Trophoblast cell (in vitro differentiated cells and primary cell): ENCODE results near the gene CSPG4.
"Not testable (repeated sequence)": the region's sequence is repeated elsewhere in the genome, so short reads cannot be mapped to it uniquely, and the experiment has no call there.

Experiments
- DNase-seq, 2 donors: peaks; one replicate each; pipeline ENCODE4 v3.0.0-alpha.2; 2016
- H2AFZ ChIP-seq: 2 replicates; pipeline ENCODE4 v1.6.1; 2013; ENCODE audit warnings: low read length, moderate library complexity, mild to moderate bottlenecking; ENCODE audit not compliant: insufficient read depth, poor library complexity
- H2AK5ac ChIP-seq: 2 replicates; pipeline ENCODE4 v1.6.1; 2013; ENCODE audit warnings: mild to moderate bottlenecking, low read length
- H2BK120ac ChIP-seq: 2 replicates; pipeline ENCODE4 v1.6.1; 2013; ENCODE audit warnings: low read length, mild to moderate bottlenecking, moderate library complexity; ENCODE audit not compliant: insufficient read depth, poor library complexity
- H2BK12ac ChIP-seq: 2 replicates; pipeline ENCODE4 v1.6.1; 2013; ENCODE audit warnings: mild to moderate bottlenecking, low read length, moderate library complexity
- H2BK5ac ChIP-seq: 2 replicates; pipeline ENCODE4 v1.6.1; 2013; ENCODE audit warnings: low read length, low read depth, moderate library complexity, mild to moderate bottlenecking; ENCODE audit not compliant: poor library complexity
- H3K14ac ChIP-seq: 2 replicates; pipeline ENCODE4 v1.6.1; 2013; ENCODE audit warnings: mild to moderate bottlenecking, low read length
- H3K18ac ChIP-seq: 2 replicates; pipeline ENCODE4 v1.6.1; 2013; ENCODE audit warnings: mild to moderate bottlenecking, low read length
- H3K23ac ChIP-seq: 2 replicates; pipeline ENCODE4 v1.6.1; 2013; ENCODE audit warnings: low read length
- H3K27ac ChIP-seq: 2 replicates; pipeline ENCODE4 v1.5.1; 2013; ENCODE audit warnings: low read depth, mild to moderate bottlenecking, inconsistent platforms, low read length, moderate library complexity
- H3K27me3 ChIP-seq: 2 replicates; pipeline ENCODE4 v1.6.1; 2013; ENCODE audit warnings: inconsistent platforms, mild to moderate bottlenecking, low read length, moderate library complexity; ENCODE audit not compliant: insufficient read depth
- H3K36me3 ChIP-seq, 2 experiments: 1 replicate in 1 of 2; 2 replicates in 1 of 2; pipeline ENCODE4 v1.6.1; 2013; ENCODE audit warnings: low read length in 2 of 2, mild to moderate bottlenecking in 2 of 2, moderate library complexity in 1 of 2; ENCODE audit not compliant: insufficient read depth in 2 of 2, control insufficient read depth in 1 of 2
- H3K4ac ChIP-seq: 2 replicates; pipeline ENCODE4 v1.6.1; 2013; ENCODE audit warnings: low read depth, mild to moderate bottlenecking, low read length, moderate library complexity
- H3K4me1 ChIP-seq, 2 experiments: 1 replicate in 1 of 2; 2 replicates in 1 of 2; pipeline ENCODE4 v1.6.1; 2013; ENCODE audit warnings: low read length in 2 of 2, mild to moderate bottlenecking in 2 of 2, moderate library complexity in 1 of 2; ENCODE audit not compliant: insufficient read depth in 2 of 2, control insufficient read depth in 1 of 2
- H3K4me2 ChIP-seq: 2 replicates; pipeline ENCODE4 v1.6.1; 2013; ENCODE audit warnings: inconsistent platforms, mild to moderate bottlenecking, low read length, moderate library complexity
- H3K4me3 ChIP-seq: 2 replicates; pipeline ENCODE4 v1.5.1; 2013; ENCODE audit warnings: mild to moderate bottlenecking, low read depth, low read length, inconsistent platforms
- H3K79me1 ChIP-seq: one replicate; pipeline ENCODE4 v1.6.1; 2013; ENCODE audit warnings: low read length
- H3K79me2 ChIP-seq: 2 replicates; pipeline ENCODE4 v1.6.1; 2013; ENCODE audit warnings: low read length, mild to moderate bottlenecking; ENCODE audit not compliant: control insufficient read depth, insufficient read depth, poor library complexity
- H3K9ac ChIP-seq: 2 replicates; pipeline ENCODE4 v1.6.1; 2013; ENCODE audit warnings: mild to moderate bottlenecking, low read length
- H3K9me3 ChIP-seq: 2 replicates; pipeline ENCODE4 v1.6.1; 2013; ENCODE audit warnings: low read depth, mild to moderate bottlenecking, control low read depth, inconsistent platforms, low read length; ENCODE audit not compliant: insufficient read depth
- H4K12ac ChIP-seq: 2 replicates; pipeline ENCODE4 v1.6.1; 2013; ENCODE audit warnings: low read depth, mild to moderate bottlenecking, low read length, moderate library complexity
- H4K8ac ChIP-seq: 2 replicates; pipeline ENCODE4 v1.6.1; 2013; ENCODE audit warnings: low read depth, mild to moderate bottlenecking, low read length, moderate library complexity
- H4K91ac ChIP-seq: one replicate; pipeline ENCODE4 v1.6.1; 2013; ENCODE audit warnings: low read depth, mild to moderate bottlenecking, low read length, moderate library complexity
- WGBS: extraction: QIAGEN DNeasy Blood & Tissue Kit; methylation state at CpG from one replicate; pipeline ENCODE4 v1.1.7; 2013; ENCODE audit warnings: missing lambda C conversion rate; ENCODE audit not compliant: insufficient read length, insufficient coverage; ENCODE audit errors: extremely low coverage; 5-methylcytosine and 5-hydroxymethylcytosine counted together

Gene CSPG4

GRCh38 chr15:75709458-75709857, 3.2 kb downstream of the CSPG4 start:
- not testable (repeated sequence) for H3K9ac ChIP-seq, H3K4me2 ChIP-seq, H3K36me3 ChIP-seq, H3K4ac ChIP-seq, H3K27ac ChIP-seq, H3K27me3 ChIP-seq, H3K18ac ChIP-seq, H3K4me3 ChIP-seq, H3K79me1 ChIP-seq, H2BK12ac ChIP-seq, H4K12ac ChIP-seq, DNase-seq, H3K79me2 ChIP-seq, H3K14ac ChIP-seq, H3K23ac ChIP-seq, H3K9me3 ChIP-seq, H4K91ac ChIP-seq, H2BK120ac ChIP-seq, H2BK5ac ChIP-seq, H4K8ac ChIP-seq, H2AK5ac ChIP-seq
- Histone ChIP-seq H3K4me1 (peaks cover 13 to 14% of the 10 kb centered on the region in 2 experiments), H2AFZ (peak overlapping the region; percentile 11)
- no CpG with 5 or more reads among the region's 15 CpGs for WGBS

- Histone ChIP-seq H3K14ac (no peak overlapping the region), H3K4ac (no peak overlapping the region), H4K8ac (no peak overlapping the region), H3K4me1 (peaks cover 0 to 4% of the 10 kb centered on the region in 2 experiments), H3K9me3 (peaks cover 4% of the 10 kb centered on the region), H3K9ac (no peak overlapping the region), H3K23ac (no peak overlapping the region), H3K4me2 (no peak overlapping the region), H4K12ac (no peak overlapping the region), H2BK12ac (no peak overlapping the region), H3K27ac (no peak overlapping the region), H3K79me1 (no peaks in the 10 kb centered on the region), H2AFZ (no peak overlapping the region), H2BK120ac (no peak overlapping the region), H3K27me3 (no peaks in the 10 kb centered on the region), H3K79me2 (no peaks in the 10 kb centered on the region), H3K18ac (no peak overlapping the region), H3K36me3 (no peaks in the 10 kb centered on the region), H4K91ac (no peak overlapping the region), H2AK5ac (no peak overlapping the region), H3K4me3 (no peak overlapping the region), H2BK5ac (no peak overlapping the region)
- DNase-seq = no peak
- WGBS = no CpG with 5 or more reads among the region's 2 CpGs
Measured at GRCh38 chr15:75706682-75706954, 6.0 kb downstream of the CSPG4 start.

GRCh38 chr15:75705854-75706681, 6.6 kb downstream of the CSPG4 start:
- WGBS = no CpG with 5 or more reads among the region's 14 CpGs
- no peak overlapping the region for H3K27ac ChIP-seq
- no peak overlapping the region for H4K12ac ChIP-seq
- no peak overlapping the region for H2BK12ac ChIP-seq
- H4K8ac ChIP-seq = no peak overlapping the region
- no peak overlapping the region for H4K91ac ChIP-seq
- no peak overlapping the region for H3K4ac ChIP-seq
- no peaks in the 10 kb centered on the region for H3K36me3 ChIP-seq
- H2AK5ac ChIP-seq = no peak overlapping the region
- no peak overlapping the region for H3K14ac ChIP-seq
- no peak overlapping the region for H3K9ac ChIP-seq
- H3K4me1 ChIP-seq = peaks cover 0 to 4% of the 10 kb centered on the region in 2 experiments
- DNase-seq = no peak
- H2BK5ac ChIP-seq = no peak overlapping the region
- no peak overlapping the region for H3K18ac ChIP-seq
- H2BK120ac ChIP-seq = no peak overlapping the region
- H3K27me3 ChIP-seq = no peaks in the 10 kb centered on the region
- H3K4me3 ChIP-seq = peak overlapping the region; percentile 21
- no peaks in the 10 kb centered on the region for H3K79me1 ChIP-seq
- peaks cover 4% of the 10 kb centered on the region for H3K9me3 ChIP-seq
- H3K23ac ChIP-seq = no peak overlapping the region
- H2AFZ ChIP-seq = peak overlapping the region; percentile 1
- no peak overlapping the region for H3K4me2 ChIP-seq
- no peaks in the 10 kb centered on the region for H3K79me2 ChIP-seq

- H2BK5ac ChIP-seq, DNase-seq, H3K27ac ChIP-seq, H3K9me3 ChIP-seq, H3K27me3 ChIP-seq, H3K9ac ChIP-seq, H4K91ac ChIP-seq, H3K4me3 ChIP-seq, H3K4me2 ChIP-seq, H3K4ac ChIP-seq, H2AFZ ChIP-seq, H4K8ac ChIP-seq, H2BK120ac ChIP-seq, H3K4me1 ChIP-seq, H3K79me1 ChIP-seq, H3K79me2 ChIP-seq, H4K12ac ChIP-seq, H3K14ac ChIP-seq, H3K23ac ChIP-seq, H2BK12ac ChIP-seq, H3K36me3 ChIP-seq, H2AK5ac ChIP-seq, H3K18ac ChIP-seq: not testable (repeated sequence)
- WGBS = no CpG with 5 or more reads among the region's 5 CpGs
Measured at GRCh38 chr15:75705375-75705774, 7.3 kb downstream of the CSPG4 start.
